ENCODE measurements around the gene AIP. TPM values are rescaled to one million over a fixed set of nuclear protein-coding genes. Genes with fewer than 3 reads are reported as not detected.
"Not testable (repeated sequence)": the region's sequence is repeated elsewhere in the genome, so short reads cannot be mapped to it uniquely, and the experiment has no call there.

Gene AIP
- total RNA-seq, 4 donors from 2014 or later = 65.4 to 87.5 (median 78.1) TPM

- Histone ChIP-seq H3K27me3 (no peaks in the 10 kb centered on the region), H3K36me3 (peaks cover 0 to 32% of the 10 kb centered on the region in 2 donors), H3K9me3 (no peaks in the 10 kb centered on the region), H3K4me1 (peaks cover 0 to 42% (median 18%) of the 10 kb centered on the region in 3 donors), H3K27ac (peak overlapping the region in 1 of 4 donors; percentile 2), H3K4me3 (no peak overlapping the region)
- no peak for ATAC-seq
- 58 to 86% methylated on average over 9 to 11 of the region's 11 CpGs for WGBS, 2 donors (ENCODE audit: low coverage in 1 of 2)
- TF ChIP-seq POLR2A (IDR thresholded peaks at IDR 0.05) (no peak), POLR2AphosphoS5 (IDR thresholded peaks at IDR 0.05) (no peak), EP300 (IDR thresholded peaks at IDR 0.05) (no peak), CTCF (IDR thresholded peaks at IDR 0.05) (no peak)
These were observed 2.1 kb downstream of the AIP start for GRCh38 chr11:67484847-67485311.

GRCh38 chr11:67485873-67486361, 3.1 kb downstream of the AIP start:
- Histone ChIP-seq H3K4me1 (peaks cover 0 to 48% (median 18%) of the 10 kb centered on the region in 3 donors), H3K36me3 (peaks cover 0 to 42% of the 10 kb centered on the region in 2 donors)
- H3K27ac ChIP-seq, H3K9me3 ChIP-seq, H3K27me3 ChIP-seq, ATAC-seq, H3K4me3 ChIP-seq: not testable (repeated sequence)
- 83% methylated on average over 6 of the region's 7 CpGs; no CpG with 5 or more reads in 1 of the 2 donors for WGBS, 2 donors (ENCODE audit: low coverage in 1 of 2)

GRCh38 chr11:67486481-67487195, 3.8 kb downstream of the AIP start:
- Histone ChIP-seq H3K27ac (no peak overlapping the region), H3K27me3 (no peaks in the 10 kb centered on the region), H3K36me3 (peaks cover 0 to 49% of the 10 kb centered on the region in 2 donors), H3K4me1 (peaks cover 0 to 56% (median 18%) of the 10 kb centered on the region in 3 donors), H3K4me3 (no peak overlapping the region), H3K9me3 (no peaks in the 10 kb centered on the region)
- no peak for ATAC-seq
- WGBS, 2 donors (ENCODE audit: low coverage in 1 of 2) = 61 to 89% methylated on average over 2 to 5 of the region's 20 CpGs
- no peak for TF ChIP-seq POLR2A (IDR thresholded peaks at IDR 0.05)
- TF ChIP-seq CTCF (IDR thresholded peaks at IDR 0.05) = no peak
- TF ChIP-seq POLR2AphosphoS5 (IDR thresholded peaks at IDR 0.05) = no peak
- no peak for TF ChIP-seq EP300 (IDR thresholded peaks at IDR 0.05)

- Histone ChIP-seq H3K4me3 (no peak overlapping the region), H3K9me3 (no peaks in the 10 kb centered on the region), H3K36me3 (peaks cover 0 to 76% of the 10 kb centered on the region in 2 donors), H3K27me3 (no peaks in the 10 kb centered on the region), H3K27ac (no peak overlapping the region), H3K4me1 (peaks cover 0 to 43% (median 8%) of the 10 kb centered on the region in 3 donors)
- no peak for TF ChIP-seq POLR2AphosphoS5 (IDR thresholded peaks at IDR 0.05)
- TF ChIP-seq CTCF (IDR thresholded peaks at IDR 0.05) = no peak
- TF ChIP-seq EP300 (IDR thresholded peaks at IDR 0.05) = no peak
- no peak for TF ChIP-seq POLR2A (IDR thresholded peaks at IDR 0.05)
- WGBS, 2 donors (ENCODE audit: low coverage in 1 of 2) = 61 to 63% methylated on average over 5 to 8 of the region's 25 CpGs
- ATAC-seq = no peak
These were observed 6.5 kb downstream of the AIP start for GRCh38 chr11:67489203-67489884.

- no peak overlapping the region for H3K4me3 ChIP-seq
- H3K4me1 ChIP-seq = peaks cover 0 to 35% (median under 1%) of the 10 kb centered on the region in 3 donors
- 40 to 92% methylated on average over 1 to 4 of the region's 23 CpGs for WGBS, 2 donors (ENCODE audit: low coverage in 1 of 2)
- peaks cover 0 to 84% of the 10 kb centered on the region in 2 donors for H3K36me3 ChIP-seq
- H3K27ac ChIP-seq = peak overlapping the region in 3 of 4 donors; percentile 13 to 55 (median 37)
- H3K9me3 ChIP-seq = no peaks in the 10 kb centered on the region
- H3K27me3 ChIP-seq = no peaks in the 10 kb centered on the region
- ATAC-seq = no peak
- TF ChIP-seq POLR2AphosphoS5 (IDR thresholded peaks at IDR 0.05) = no peak
- TF ChIP-seq POLR2A (IDR thresholded peaks at IDR 0.05) = no peak
- no peak for TF ChIP-seq EP300 (IDR thresholded peaks at IDR 0.05)
- TF ChIP-seq CTCF (IDR thresholded peaks at IDR 0.05) = no peak
These were observed 7.3 kb downstream of the AIP start for GRCh38 chr11:67489885-67490726.
